Sciatic nerve (tissue), 2 donors: ENCODE results near the gene CDC42BPA. TPM values are rescaled to one million over a fixed set of nuclear protein-coding genes. Genes with fewer than 3 reads are reported as not detected.
"Not testable (repeated sequence)": the region's sequence is repeated elsewhere in the genome, so short reads cannot be mapped to it uniquely, and the experiment has no call there.

Experiments used
- ATAC-seq: fragments of 200-7000 bp; cut with Tn5 transposase; one replicate; pipeline ENCODE4 v1.9.1; 2020; ENCODE audit warnings: mild to moderate bottlenecking, moderate library complexity
- DNase-seq: peaks from one replicate; pipeline ENCODE4 v3.0.0-alpha.2; 2020; ENCODE audit warnings: low spot score
- intact Hi-C: fragments of 100-400 bp; cut with DNase I; formaldehyde crosslinking; loops from one replicate; pipeline ENCODE4 v1.14.2; 2022
- total RNA-seq: library from RNA; stranded (reverse); fragmentation: NEBNext Ultra II Directional; extraction: Animal tissue kit (Norgen Biotek cat#: 25700); gene quantifications from one replicate; pipeline ENCODE4 v1.2.1, GENCODE V29; 2021
- donor health status: DM: no; HTN: no; CAD: no.
- donor health status: DM: no; HTN: no; CAD: no.

Gene CDC42BPA
- total RNA-seq, 1 donor from 2014 or later = 66.8 TPM

- intact Hi-C loops = no loop called here
- ATAC-seq (no peak), DNase-seq (no peak)
These were observed 354.2 kb downstream of the CDC42BPA start for GRCh38 chr1:226964068-226964425.

GRCh38 chr1:226962421-226963391, 355.6 kb downstream of the CDC42BPA start:
- intact Hi-C loops = no loop called here
- no peak for DNase-seq
- no peak for ATAC-seq

- ATAC-seq (no peak), DNase-seq (no peak)
- intact Hi-C loops = no loop called here
These were observed 357.1 kb downstream of the CDC42BPA start for GRCh38 chr1:226960944-226961765.

- ATAC-seq = peak; percentile 40
- intact Hi-C loops = no loop called here
- DNase-seq = no peak
These were observed 358.0 kb downstream of the CDC42BPA start for GRCh38 chr1:226960256-226960655.

- DNase-seq = no peak
- no peak for ATAC-seq
- intact Hi-C loops = no loop called here
These were observed 360.0 kb downstream of the CDC42BPA start for GRCh38 chr1:226958300-226958699.

GRCh38 chr1:226957714-226958113, 360.6 kb downstream of the CDC42BPA start:
- ATAC-seq = no peak
- DNase-seq = no peak

GRCh38 chr1:226956942-226957713, 361.2 kb downstream of the CDC42BPA start:
- intact Hi-C loops = no loop called here
- ATAC-seq (no peak), DNase-seq (no peak)

More at GRCh38 chr1:226957714-226958113, 360.6 kb downstream of the CDC42BPA start:
- intact Hi-C loops = no loop called here

GRCh38 chr1:226955857-226956256, 362.4 kb downstream of the CDC42BPA start:
- ATAC-seq, intact Hi-C loops, DNase-seq: not testable (repeated sequence)

GRCh38 chr1:226954777-226955176, 363.5 kb downstream of the CDC42BPA start:
- no peak for ATAC-seq
- intact Hi-C loops = no loop called here
- no peak for DNase-seq

GRCh38 chr1:226954337-226954736, 364.0 kb downstream of the CDC42BPA start:
- ATAC-seq (no peak), DNase-seq (no peak)
- intact Hi-C loops = no loop called here

GRCh38 chr1:226953175-226953800, 365.0 kb downstream of the CDC42BPA start:
- DNase-seq (no peak), ATAC-seq (no peak)
- intact Hi-C loops = no loop called here

GRCh38 chr1:226952118-226952441, 366.2 kb downstream of the CDC42BPA start:
- no peak for ATAC-seq
- intact Hi-C loops = no loop called here
- DNase-seq = no peak

- ATAC-seq = no peak
- intact Hi-C loops = no loop called here
- no peak for DNase-seq
These were observed 366.8 kb downstream of the CDC42BPA start for GRCh38 chr1:226951286-226952117.

- no peak for ATAC-seq
- intact Hi-C loops = no loop called here
These were observed 367.4 kb downstream of the CDC42BPA start for GRCh38 chr1:226950871-226951270.

GRCh38 chr1:226950316-226950715, 368.0 kb downstream of the CDC42BPA start:
- intact Hi-C loops = no loop called here
- DNase-seq = no peak
- no peak for ATAC-seq

More at GRCh38 chr1:226950871-226951270, 367.4 kb downstream of the CDC42BPA start:
- DNase-seq = no peak

- no peak for ATAC-seq
These were observed 368.9 kb downstream of the CDC42BPA start for GRCh38 chr1:226949401-226949800.

GRCh38 chr1:226948996-226949395, 369.3 kb downstream of the CDC42BPA start:
- intact Hi-C loops = no loop called here
- DNase-seq = no peak
- no peak for ATAC-seq

More at GRCh38 chr1:226949401-226949800, 368.9 kb downstream of the CDC42BPA start:
- DNase-seq = no peak
- intact Hi-C loops = no loop called here

- DNase-seq (no peak), ATAC-seq (no peak)
- intact Hi-C loops = no loop called here
These were observed 369.8 kb downstream of the CDC42BPA start for GRCh38 chr1:226948480-226948879.
